Activated CD4-positive, CD25-positive, alpha-beta regulatory T cell (primary cell): ENCODE results near the gene CYREN.
"Not testable (repeated sequence)": the region's sequence is repeated elsewhere in the genome, so short reads cannot be mapped to it uniquely, and the experiment has no call there.

ENCODE experiments used
- DNase-seq, 4 experiments: peaks; one replicate each; lab custom pipeline; 2025; lab: John Stamatoyannopoulos, UW

Gene CYREN

GRCh38 chr7:135159359-135160085 is 11.0 kb downstream of the CYREN start:
- DNase-seq = no peak

- no peak for DNase-seq
These were observed 11.6 kb downstream of the CYREN start for GRCh38 chr7:135158874-135159273.

GRCh38 chr7:135158141-135158655 is 12.3 kb downstream of the CYREN start:
- DNase-seq = no peak

GRCh38 chr7:135156290-135156689 is 14.2 kb downstream of the CYREN start:
- no peak for DNase-seq

GRCh38 chr7:135154734-135155133 is 15.8 kb downstream of the CYREN start:
- DNase-seq = no peak

GRCh38 chr7:135152442-135152841 is 18.1 kb downstream of the CYREN start:
- DNase-seq = no peak

GRCh38 chr7:135151533-135151932 is 19.0 kb downstream of the CYREN start:
- no peak for DNase-seq

GRCh38 chr7:135151132-135151531 is 19.4 kb downstream of the CYREN start:
- DNase-seq = no peak

- no peak for DNase-seq
These were observed 20.3 kb downstream of the CYREN start for GRCh38 chr7:135150072-135150782.

- DNase-seq = peak; percentile 12 to 42 (median 22)
These were observed 22.4 kb downstream of the CYREN start, which contains the start of gene TMEM140 for GRCh38 chr7:135147899-135148721. TMEM140 (plus strand) TSS chr7:135148072; CDS start chr7:135164442, 16,370 bp downstream.

GRCh38 chr7:135147341-135147898 is 23.1 kb downstream of the CYREN start:
- DNase-seq = no peak

GRCh38 chr7:135143885-135144668 is 26.4 kb downstream of the CYREN start:
- no peak for DNase-seq

- DNase-seq = no peak
These were observed 40.9 kb downstream of the CYREN start for GRCh38 chr7:135129579-135129978.

GRCh38 chr7:135128931-135129330 is 41.6 kb downstream of the CYREN start:
- DNase-seq = no peak

GRCh38 chr7:135124631-135125030 is 45.9 kb downstream of the CYREN start:
- not testable (repeated sequence) for DNase-seq

- no peak for DNase-seq
These were observed 48.6 kb downstream of the CYREN start for GRCh38 chr7:135121868-135122267.

GRCh38 chr7:135117096-135117495 is 53.4 kb downstream of the CYREN start:
- no peak for DNase-seq
